ENCODE data around the gene RBM42. TPM values are rescaled to one million over a fixed set of nuclear protein-coding genes. Genes with fewer than 3 reads are reported as not detected.
A peak's percentile ranks its signal among the peaks of the same experiment; 100 is the strongest.
"Not testable (repeated sequence)": the region's sequence is repeated elsewhere in the genome, so short reads cannot be mapped to it uniquely, and the experiment has no call there.

RBM42 gene
- total and polyA plus RNA-seq, 2 of the 13 experiments (the other 11 are each of a cell fraction or from before 2014, with no cell fraction given), result 27.2 to 55.3 TPM

- 91% methylated on average over 8 of the region's 8 CpGs for WGBS (ENCODE audit: low lambda C conversion rate)
- peak; percentile 100 for TF ChIP-seq ZNF761 (CRISPR knock-in tag; conservative IDR thresholded peaks at IDR 0.05)
- BruUV-seq (replicated peaks); H3K27ac ChIP-seq (ENCODE audit: extremely low read length, insufficient read depth, low read length); H3K79me2 ChIP-seq (ENCODE audit: insufficient read depth, low read length); H2AFZ ChIP-seq (ENCODE audit: low read length); H3K4me2 ChIP-seq (ENCODE audit: low read depth, low read length); H4K20me1 ChIP-seq (ENCODE audit: insufficient read depth, low read length); ATAC-seq; H3K4me3 ChIP-seq (replicated peaks in 1 of 3; ENCODE audit: insufficient read depth in 1 of 3, low read depth in 2 of 3, low read length in 3 of 3); H3K9ac ChIP-seq (ENCODE audit: insufficient read depth, low read depth, low read length); in situ Hi-C loops (cut with HindIII; ENCODE audit: extremely low pct_ligation_motif_present, low pct_unique_long_range_greater_than_20kb); H3K36me3 ChIP-seq (replicated peaks in 1 of 2; ENCODE audit: control insufficient read depth in 1 of 2, insufficient read depth in 2 of 2, low read length in 2 of 2); FAIRE-seq; CTCF ChIA-PET (ENCODE audit: low intra/inter-chr PET ratio, low total read pairs); intact Hi-C loops (cut with micrococcal nuclease; ENCODE audit: unreplicated experiment); DNase-seq (ENCODE audit: low spot score): not testable (repeated sequence)
- Histone ChIP-seq H3K9me3 (ENCODE audit: low read length) (peaks cover 23% of the 10 kb centered on the region), H3K27me3 (ENCODE audit: control insufficient read depth in 1 of 2, insufficient read depth in 2 of 2, low read length in 2 of 2) (peaks cover 0 to 11% of the 10 kb centered on the region in 2 experiments; a peak in 1 of 5 replicates), H3K4me1 (ENCODE audit: insufficient read depth, low read length) (peaks cover 27% of the 10 kb centered on the region)
- POLR2A ChIA-PET, result interaction anchor here (3.0 kb wide), 1 partner anchor 37 kb away, joined by 13 read pairs; no protein-coding TSS in a partner anchor
Observed at GRCh38 chr19:35607170-35607569, 21.7 kb upstream of the RBM42 start.

- Histone ChIP-seq H3K36me3 (replicated peaks in 1 of 2; ENCODE audit: control insufficient read depth in 1 of 2, insufficient read depth in 2 of 2, low read length in 2 of 2) (no peaks in the 10 kb centered on the region), H3K27ac (ENCODE audit: extremely low read length, insufficient read depth, low read length) (no peak overlapping the region), H3K4me1 (ENCODE audit: insufficient read depth, low read length) (peaks cover 27% of the 10 kb centered on the region), H4K20me1 (ENCODE audit: insufficient read depth, low read length) (no peaks in the 10 kb centered on the region), H2AFZ (ENCODE audit: low read length) (no peak overlapping the region), H3K27me3 (ENCODE audit: control insufficient read depth in 1 of 2, insufficient read depth in 2 of 2, low read length in 2 of 2) (peaks cover 0 to 7% of the 10 kb centered on the region in 2 experiments; a peak in 1 of 5 replicates), H3K9ac (ENCODE audit: insufficient read depth, low read depth, low read length) (no peak overlapping the region), H3K79me2 (ENCODE audit: insufficient read depth, low read length) (no peaks in the 10 kb centered on the region), H3K9me3 (ENCODE audit: low read length) (peaks cover 23% of the 10 kb centered on the region), H3K4me3 (replicated peaks in 1 of 3; ENCODE audit: insufficient read depth in 1 of 3, low read depth in 2 of 3, low read length in 3 of 3) (no peak overlapping the region), H3K4me2 (ENCODE audit: low read depth, low read length) (no peak overlapping the region)
- TF ChIP-seq ZNF12 (CRISPR knock-in tag; IDR thresholded peaks at IDR 0.05), result peak; percentile 97
- no peak for TF ChIP-seq ZNF234 (CRISPR knock-in tag; conservative IDR thresholded peaks at IDR 0.05)
- no peak for DNase-seq (ENCODE audit: low spot score)
- ATAC-seq, result no peak
- in situ Hi-C loops (cut with HindIII; ENCODE audit: extremely low pct_ligation_motif_present, low pct_unique_long_range_greater_than_20kb) (no loop called here), intact Hi-C loops (cut with micrococcal nuclease; ENCODE audit: unreplicated experiment) (no loop called here)
- CTCF ChIA-PET (ENCODE audit: low intra/inter-chr PET ratio, low total read pairs), result no interaction called here
- 30% methylated on average over 3 of the region's 3 CpGs for WGBS (ENCODE audit: low lambda C conversion rate)
- FAIRE-seq, result no peak
- POLR2A ChIA-PET, result no interaction called here
- no TSS peak for BruUV-seq (replicated peaks)
Observed at GRCh38 chr19:35607661-35608060, 21.2 kb upstream of the RBM42 start.
